Measurements from ENCODE around the gene C17orf107.
A peak's percentile ranks its signal among the peaks of the same experiment; 100 is the strongest.

DNA sequence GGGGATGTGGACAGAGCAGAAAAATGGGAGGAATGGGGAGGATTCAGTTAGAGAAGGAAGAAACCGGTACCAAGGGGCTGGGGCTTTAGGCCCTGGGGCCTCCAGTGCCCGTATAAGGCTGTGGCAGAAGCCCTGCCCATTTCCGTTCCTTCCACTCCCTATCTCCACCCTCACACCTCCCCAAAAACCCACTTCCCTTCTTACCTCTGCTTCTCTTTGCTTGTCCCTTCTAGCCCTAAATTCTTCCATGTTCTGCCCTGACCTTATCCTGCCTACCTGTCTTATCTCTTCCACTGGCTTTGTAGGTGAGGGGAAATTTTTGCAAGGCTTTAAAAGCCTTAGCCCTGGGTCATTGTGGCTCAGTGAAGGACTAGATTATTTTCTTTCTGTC is 44.8 kb downstream of the C17orf107 start:
- TF ChIP-seq POLR2A (IDR thresholded peaks at IDR 0.05; ENCODE audit: low read length) (peak; percentile 37), GATA1 (IDR thresholded peaks at IDR 0.05; ENCODE audit: low read depth, low read length) (no peak)
